ENCODE data around the gene EML3. TPM values are rescaled to one million over a fixed set of nuclear protein-coding genes. Genes with fewer than 3 reads are reported as not detected.

The EML3 gene
- total and polyA plus RNA-seq, 8 donors = 39.3 to 82.5 (median 54.1) TPM

DNA sequence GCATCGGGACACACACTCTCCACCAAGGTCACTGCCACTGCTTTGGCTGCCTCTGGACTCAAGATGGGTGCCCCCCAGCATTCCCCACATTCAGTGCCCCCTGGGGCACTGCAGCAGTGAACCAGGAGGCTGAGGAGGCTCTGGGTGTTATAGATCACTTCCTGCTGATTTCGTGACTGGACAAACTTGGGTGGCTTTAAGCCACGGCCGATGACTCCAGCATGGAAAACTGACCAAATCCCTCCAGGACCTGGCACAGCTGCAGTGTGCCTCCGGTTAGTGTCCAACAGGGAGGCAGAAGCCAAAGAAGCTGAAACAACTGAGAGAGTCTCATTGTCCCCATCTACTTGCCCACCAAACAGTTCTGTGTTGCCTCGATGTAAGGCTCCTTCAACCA is 35.0 kb upstream of the EML3 start:
- Histone ChIP-seq H3K27me3 (no peaks in the 10 kb centered on the region), H3K9me3 (no peaks in the 10 kb centered on the region), H3K4me1 (peaks cover 20 to 46% of the 10 kb centered on the region in 2 donors), H3K27ac (no peak overlapping the region), H3K36me3 (peaks cover 0 to 43% of the 10 kb centered on the region in 2 donors), H3K4me3 (no peak overlapping the region)
- intact Hi-C loops (cut with DNase I) = no loop called here
- no peak for ATAC-seq
- no peak for DNase-seq
- no peak for TF ChIP-seq CTCF (IDR thresholded peaks at IDR 0.05)

GRCh38 chr11:62646825-62647608 is 34.4 kb upstream of the EML3 start:
- Histone ChIP-seq H3K4me1 (peaks cover 19 to 40% of the 10 kb centered on the region in 2 donors), H3K4me3 (peak overlapping the region in 1 of 2 donors; percentile 100), H3K27me3 (no peaks in the 10 kb centered on the region), H3K27ac (peak overlapping the region in 1 of 2 donors; percentile 91), H3K36me3 (peaks cover 0 to 46% of the 10 kb centered on the region in 2 donors), H3K9me3 (no peaks in the 10 kb centered on the region)
- DNase-seq (peak in 1 of 4 donors; percentile 78), ATAC-seq (peak; percentile 1)
- intact Hi-C loops (cut with DNase I) = no loop called here
- no peak for TF ChIP-seq CTCF (IDR thresholded peaks at IDR 0.05)

- peaks cover 16 to 31% of the 10 kb centered on the region in 2 donors for H3K4me1 ChIP-seq
- H3K4me3 ChIP-seq = peak within 1 kb of the TSS; percentile 94 to 100
- H3K9me3 ChIP-seq = no peaks in the 10 kb centered on the region
- DNase-seq (peak; percentile 97 to 99 (median 98)), ATAC-seq (peak; percentile 99)
- H3K36me3 ChIP-seq = peaks cover 0 to 46% of the 10 kb centered on the region in 2 donors
- intact Hi-C loops (cut with DNase I) = no loop called here
- peak within 1 kb of the TSS; percentile 83 to 91 for H3K27ac ChIP-seq
- H3K27me3 ChIP-seq = no peaks in the 10 kb centered on the region
- TF ChIP-seq CTCF (IDR thresholded peaks at IDR 0.05) = no peak
These were observed 33.6 kb upstream of the EML3 start, which contains the start of gene GANAB for GRCh38 chr11:62645946-62646824. GANAB (minus strand) TSS chr11:62646613; CDS start chr11:62646599, 14 bp downstream.

DNA sequence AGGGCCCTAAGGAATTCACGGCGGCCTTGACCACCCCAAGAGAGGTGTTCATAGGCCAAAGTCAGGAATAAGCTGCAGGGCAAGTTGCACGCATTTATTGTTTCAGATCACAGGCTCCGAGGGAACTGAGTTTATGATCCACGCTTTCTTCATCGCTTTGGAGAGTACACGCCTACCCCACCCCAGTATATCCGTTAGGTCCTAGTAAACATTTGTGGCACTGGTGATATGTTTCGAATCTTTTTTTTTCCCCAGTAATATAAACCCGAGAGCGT is 33.0 kb upstream of the EML3 start:
- Histone ChIP-seq H3K9me3 (no peaks in the 10 kb centered on the region), H3K4me1 (peaks cover 16 to 29% of the 10 kb centered on the region in 2 donors), H3K36me3 (peaks cover 0 to 46% of the 10 kb centered on the region in 2 donors), H3K27ac (peak overlapping the region; percentile 83 to 91), H3K4me3 (peak overlapping the region; percentile 94 to 100), H3K27me3 (no peaks in the 10 kb centered on the region)
- no peak for ATAC-seq
- TF ChIP-seq CTCF (IDR thresholded peaks at IDR 0.05) = no peak
- no peak for DNase-seq
- intact Hi-C loops (cut with DNase I) = no loop called here

DNA sequence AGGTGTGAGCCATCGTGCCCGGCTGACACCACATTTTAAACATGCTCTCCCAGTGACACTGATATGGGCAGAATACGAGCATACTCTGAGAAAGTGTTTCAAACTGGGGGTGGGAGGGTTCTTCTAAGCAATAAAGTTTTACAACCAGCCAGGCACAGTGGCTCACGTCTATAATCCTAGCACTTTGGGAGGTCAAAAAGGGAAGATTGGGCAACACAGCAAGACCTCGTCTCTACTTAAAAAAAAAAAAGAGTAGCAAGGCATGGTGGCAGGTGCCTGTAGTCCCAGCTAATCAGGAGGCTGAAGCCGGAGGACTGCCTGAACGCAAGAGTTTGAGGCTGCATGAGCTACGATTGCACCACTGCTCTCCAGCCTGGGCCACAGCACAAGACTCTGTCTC is 31.6 kb upstream of the EML3 start:
- intact Hi-C loops (cut with DNase I) = no loop called here
- no peak for TF ChIP-seq CTCF (IDR thresholded peaks at IDR 0.05)
- DNase-seq (no peak), ATAC-seq (no peak)
- H3K36me3 ChIP-seq = peaks cover 0 to 37% of the 10 kb centered on the region in 2 donors
- H3K4me1 ChIP-seq = peaks cover 16 to 34% of the 10 kb centered on the region in 2 donors
- no peaks in the 10 kb centered on the region for H3K9me3 ChIP-seq
- H3K4me3 ChIP-seq = no peak overlapping the region
- no peaks in the 10 kb centered on the region for H3K27me3 ChIP-seq
- no peak overlapping the region for H3K27ac ChIP-seq
